ENCODE data around the gene SPATA9.
A peak's percentile ranks its signal among the peaks of the same experiment; 100 is the strongest.
"Not testable (repeated sequence)": the region's sequence is repeated elsewhere in the genome, so short reads cannot be mapped to it uniquely, and the experiment has no call there.

The SPATA9 gene

GRCh38 chr5:95718738-95719137 is 35.9 kb upstream of the SPATA9 start:
- DNase-seq (ENCODE audit: low read depth): no peak
- no peak overlapping the region for H3K4me3 ChIP-seq (ENCODE audit: low read depth, low read length)

DNA sequence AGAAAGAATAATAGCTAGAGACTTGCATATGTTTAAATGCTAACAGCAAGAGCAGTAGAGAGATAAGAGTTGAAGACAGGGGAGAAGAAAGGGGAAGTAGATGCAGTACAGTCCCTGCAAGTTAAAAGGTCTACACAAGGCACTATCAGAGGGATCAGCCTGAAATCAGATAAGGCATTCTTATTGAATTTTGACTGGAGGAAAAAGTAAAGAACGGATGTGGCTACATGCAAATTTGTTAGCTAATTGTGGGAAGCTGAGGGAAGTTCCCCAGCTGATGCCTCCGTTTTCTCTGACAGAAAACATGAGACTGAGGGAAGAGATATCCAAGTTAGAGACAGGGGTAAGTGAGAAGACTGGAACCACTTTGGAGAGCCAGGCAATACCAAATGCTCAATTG is 35.4 kb upstream of the SPATA9 start:
- H3K4me3 ChIP-seq (ENCODE audit: low read depth, low read length): no peak overlapping the region
- no peak for DNase-seq (ENCODE audit: low read depth)

DNA sequence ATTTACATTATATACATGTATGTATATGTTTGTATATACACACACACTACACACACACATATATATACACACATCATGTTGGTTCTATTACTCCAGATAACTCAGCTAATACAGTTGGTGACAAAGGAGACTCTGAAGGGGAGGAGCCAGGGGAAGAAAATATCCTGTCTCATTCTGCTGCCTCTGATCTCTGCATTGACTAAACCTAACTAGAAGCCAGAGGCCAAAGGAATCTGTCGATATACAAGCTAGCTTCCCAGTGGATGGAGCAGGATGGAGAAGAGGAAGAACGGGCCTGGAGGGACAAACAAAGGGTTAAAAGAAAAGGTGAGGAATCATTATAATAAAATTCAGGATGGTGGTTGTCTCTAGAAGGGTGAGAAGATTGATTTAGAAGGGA is 34.6 kb upstream of the SPATA9 start:
- no peak for DNase-seq (ENCODE audit: low read depth)
- no peak overlapping the region for H3K4me3 ChIP-seq (ENCODE audit: low read depth, low read length)

- DNase-seq (ENCODE audit: low read depth): peak; percentile 59
- no peak overlapping the region for H3K4me3 ChIP-seq (ENCODE audit: low read depth, low read length)
Measured at GRCh38 chr5:95715799-95716461, 33.1 kb upstream of the SPATA9 start.

GRCh38 chr5:95713960-95714710 is 31.3 kb upstream of the SPATA9 start:
- no peak for DNase-seq (ENCODE audit: low read depth)
- no peak overlapping the region for H3K4me3 ChIP-seq (ENCODE audit: low read depth, low read length)

DNA sequence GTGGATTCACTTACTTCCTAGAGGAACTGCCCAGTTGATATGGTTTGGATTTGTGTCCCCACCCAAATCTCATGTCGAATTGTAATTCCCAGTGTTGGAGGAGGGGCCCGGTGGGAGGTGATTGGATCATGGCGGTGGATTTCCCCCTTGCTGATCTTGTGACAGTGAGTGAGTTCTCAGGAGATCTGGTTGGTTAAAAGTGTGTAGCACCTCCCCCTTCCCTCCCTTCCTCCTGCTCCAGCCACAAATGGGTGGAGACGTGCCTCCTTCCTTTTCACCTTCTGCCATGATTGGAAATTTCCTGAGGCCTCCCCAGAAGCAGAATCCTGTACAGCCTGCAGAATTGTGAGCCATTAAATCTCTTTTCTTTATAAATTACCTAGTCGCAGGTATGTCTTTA is 30.5 kb upstream of the SPATA9 start:
- not testable (repeated sequence) for H3K4me3 ChIP-seq (ENCODE audit: low read depth, low read length); DNase-seq (ENCODE audit: low read depth)

GRCh38 chr5:95712347-95712958 is 29.7 kb upstream of the SPATA9 start:
- DNase-seq (ENCODE audit: low read depth): no peak
- H3K4me3 ChIP-seq (ENCODE audit: low read depth, low read length): no peak overlapping the region

DNA sequence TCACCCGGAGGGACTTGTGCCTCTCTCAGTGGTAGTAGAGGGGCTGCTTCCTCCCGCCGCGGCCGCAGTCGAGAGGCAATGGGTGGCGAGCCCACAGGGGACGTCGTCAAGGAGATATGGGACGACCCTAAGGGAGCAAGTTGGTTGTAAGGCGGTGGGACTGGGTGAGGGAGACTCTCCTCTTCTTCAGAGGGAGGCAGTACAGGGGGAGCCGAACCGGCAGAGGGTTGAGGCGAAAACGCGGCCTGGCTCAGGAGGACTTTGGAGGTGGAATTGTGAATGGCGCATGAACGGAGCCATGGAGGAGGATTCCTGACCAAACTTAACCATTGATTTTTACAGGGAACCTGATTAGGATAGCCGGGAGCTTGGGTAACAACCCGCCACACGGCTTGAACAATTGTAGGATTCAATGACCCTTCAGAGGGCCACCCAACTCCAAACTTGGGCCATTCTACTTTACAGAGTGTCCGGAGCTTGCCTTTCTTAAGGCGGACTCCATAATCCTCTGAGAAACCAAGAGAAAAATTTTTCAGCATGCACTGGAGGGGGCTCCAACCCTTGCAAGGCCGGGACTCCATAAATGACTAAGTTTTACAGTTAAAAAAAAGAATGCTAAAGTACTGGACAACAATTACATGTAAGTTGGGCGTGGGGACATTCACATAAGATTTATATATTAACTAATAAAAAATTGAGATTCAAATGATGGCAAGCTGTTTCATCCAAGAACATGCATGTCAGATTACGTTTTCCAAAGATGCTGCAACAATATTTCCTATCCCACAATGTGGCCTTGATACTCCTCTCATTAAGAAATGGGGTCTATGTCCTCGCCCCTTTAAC is 28.9 kb upstream of the SPATA9 start:
- DNase-seq (ENCODE audit: low read depth): no peak
- H3K4me3 ChIP-seq (ENCODE audit: low read depth, low read length): no peak overlapping the region

- not testable (repeated sequence) for H3K4me3 ChIP-seq (ENCODE audit: low read depth, low read length); DNase-seq (ENCODE audit: low read depth)
Measured at GRCh38 chr5:95710651-95711500, 28.1 kb upstream of the SPATA9 start.

GRCh38 chr5:95709967-95710650 is 27.3 kb upstream of the SPATA9 start:
- no peak for DNase-seq (ENCODE audit: low read depth)
- H3K4me3 ChIP-seq (ENCODE audit: low read depth, low read length): no peak overlapping the region

DNA sequence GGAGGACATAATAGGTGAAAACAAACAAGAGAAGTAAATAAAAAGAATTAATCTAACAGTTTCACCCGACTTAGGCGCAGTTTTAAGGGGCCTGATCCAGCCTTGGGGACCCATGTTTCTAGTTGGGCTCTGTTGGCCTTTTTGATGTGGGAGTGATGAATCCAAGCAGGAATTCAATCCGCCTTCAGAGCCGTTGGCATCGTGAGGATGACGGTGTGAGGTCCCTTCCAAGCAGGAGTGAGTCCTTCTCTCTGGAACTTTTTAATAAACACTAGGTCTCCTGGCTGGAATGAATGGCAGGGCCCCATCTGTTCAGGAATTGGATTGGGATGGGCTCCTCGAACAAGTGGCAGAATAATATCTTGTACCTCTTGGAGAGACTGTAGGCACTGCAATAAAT is 26.1 kb upstream of the SPATA9 start:
- no peak overlapping the region for H3K4me3 ChIP-seq (ENCODE audit: low read depth, low read length)
- no peak for DNase-seq (ENCODE audit: low read depth)

- not testable (repeated sequence) for H3K4me3 ChIP-seq (ENCODE audit: low read depth, low read length); DNase-seq (ENCODE audit: low read depth)
Measured at GRCh38 chr5:95707534-95708188, 24.9 kb upstream of the SPATA9 start.

DNA sequence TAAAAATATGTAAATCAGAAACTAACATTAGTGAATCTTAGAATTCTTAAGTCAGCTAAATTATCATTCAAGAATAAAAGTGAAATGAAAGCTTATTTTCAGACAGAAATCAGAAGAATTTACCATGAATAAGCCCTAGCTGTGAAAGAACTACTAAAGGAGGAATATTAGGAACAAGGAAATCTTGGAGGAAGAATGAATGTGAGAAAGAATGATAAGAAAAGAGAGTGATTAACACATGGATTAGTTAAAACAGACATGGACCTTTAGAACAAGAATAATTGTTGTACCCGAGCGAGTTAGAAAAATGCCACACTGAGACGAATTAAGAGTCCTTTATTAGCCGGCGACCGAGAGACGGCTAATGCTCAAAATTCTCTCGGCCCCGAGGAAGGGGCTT is 24.3 kb upstream of the SPATA9 start:
- DNase-seq (ENCODE audit: low read depth): no peak
- no peak overlapping the region for H3K4me3 ChIP-seq (ENCODE audit: low read depth, low read length)

DNA sequence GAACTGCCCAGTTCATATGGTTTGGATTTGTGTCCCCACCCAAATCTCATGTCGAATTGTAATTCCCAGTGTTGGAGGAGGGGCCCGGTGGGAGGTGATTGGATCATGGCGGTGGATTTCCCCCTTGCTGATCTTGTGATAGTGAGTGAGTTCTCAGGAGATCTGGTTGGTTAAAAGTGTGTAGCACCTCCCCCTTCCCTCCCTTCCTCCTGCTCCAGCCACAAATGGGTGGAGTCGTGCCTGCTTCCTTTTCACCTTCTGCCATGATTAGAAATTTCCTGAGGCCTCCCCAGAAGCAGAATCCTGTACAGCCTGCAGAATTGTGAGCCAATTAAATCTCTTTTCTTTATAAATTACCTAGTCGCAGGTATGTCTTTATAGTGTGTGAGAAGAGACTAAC is 23.4 kb upstream of the SPATA9 start:
- not testable (repeated sequence) for DNase-seq (ENCODE audit: low read depth); H3K4me3 ChIP-seq (ENCODE audit: low read depth, low read length)

DNA sequence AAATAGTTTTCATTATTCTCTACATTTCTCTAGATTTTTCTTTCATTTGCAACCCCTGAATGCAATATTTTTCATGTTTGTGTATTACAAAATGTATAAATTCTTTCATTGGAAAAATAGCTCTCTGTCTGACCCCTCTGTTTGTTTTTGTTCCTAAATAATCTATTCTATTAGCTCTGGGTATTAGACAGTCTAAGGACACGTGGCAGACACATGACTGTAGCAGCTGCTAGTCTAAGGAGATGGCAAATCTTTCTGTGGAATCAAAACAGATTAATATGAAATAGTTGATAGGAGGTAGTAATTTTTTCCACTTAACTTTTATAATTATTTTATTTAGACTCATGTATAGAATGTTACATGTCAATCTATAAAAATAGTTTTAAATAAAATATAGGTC is 21.4 kb upstream of the SPATA9 start:
- H3K4me3 ChIP-seq (ENCODE audit: low read depth, low read length): no peak overlapping the region
- DNase-seq (ENCODE audit: low read depth): no peak

DNA sequence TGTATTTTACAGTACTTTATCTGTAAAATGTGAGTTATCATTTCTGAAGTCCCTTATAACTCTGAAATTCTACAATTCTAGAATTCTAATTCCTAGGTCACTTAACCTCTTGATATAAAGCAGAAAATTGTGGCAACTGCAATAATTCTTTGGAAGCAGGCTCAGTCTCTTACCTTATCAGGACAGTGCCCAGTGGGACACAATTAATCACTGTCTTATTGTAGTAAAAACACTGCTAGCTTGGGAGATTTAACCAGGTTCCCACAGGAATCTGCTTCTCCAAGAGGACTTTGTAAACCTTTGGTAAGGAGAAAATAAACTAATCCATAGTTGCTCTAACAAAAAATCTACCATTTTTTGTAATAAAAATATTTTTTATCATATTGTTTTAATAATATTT is 18.3 kb upstream of the SPATA9 start:
- no peak for DNase-seq (ENCODE audit: low read depth)
- H3K4me3 ChIP-seq (ENCODE audit: low read depth, low read length): no peak overlapping the region

DNA sequence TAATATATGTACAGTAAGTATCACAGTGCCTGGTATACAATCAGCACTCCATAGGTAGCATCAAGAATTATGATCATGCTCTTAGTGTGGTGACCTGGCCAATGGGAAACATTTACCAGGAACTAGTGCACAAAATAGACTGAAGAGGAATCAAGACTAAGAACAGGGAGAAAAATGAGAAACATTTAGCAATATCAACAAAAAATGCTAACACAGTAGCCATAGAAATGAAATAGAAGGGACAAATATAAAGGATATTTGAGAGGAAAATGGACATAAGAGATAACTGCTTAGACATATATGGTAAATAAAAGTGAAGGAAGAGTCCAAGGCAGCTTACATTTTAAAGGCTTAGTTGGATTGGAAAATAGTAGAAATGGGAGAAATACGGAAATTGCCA is 16.5 kb upstream of the SPATA9 start:
- DNase-seq (ENCODE audit: low read depth): no peak

More for the DNA sequence above, 16.5 kb upstream of the SPATA9 start:
- no peak overlapping the region for H3K4me3 ChIP-seq (ENCODE audit: low read depth, low read length)

Measured in skeletal muscle cell (primary cell).